Measurements from ENCODE around the gene CNTNAP2.
"Not testable (repeated sequence)": the region's sequence is repeated elsewhere in the genome, so short reads cannot be mapped to it uniquely, and the experiment has no call there.

CNTNAP2 gene

DNA sequence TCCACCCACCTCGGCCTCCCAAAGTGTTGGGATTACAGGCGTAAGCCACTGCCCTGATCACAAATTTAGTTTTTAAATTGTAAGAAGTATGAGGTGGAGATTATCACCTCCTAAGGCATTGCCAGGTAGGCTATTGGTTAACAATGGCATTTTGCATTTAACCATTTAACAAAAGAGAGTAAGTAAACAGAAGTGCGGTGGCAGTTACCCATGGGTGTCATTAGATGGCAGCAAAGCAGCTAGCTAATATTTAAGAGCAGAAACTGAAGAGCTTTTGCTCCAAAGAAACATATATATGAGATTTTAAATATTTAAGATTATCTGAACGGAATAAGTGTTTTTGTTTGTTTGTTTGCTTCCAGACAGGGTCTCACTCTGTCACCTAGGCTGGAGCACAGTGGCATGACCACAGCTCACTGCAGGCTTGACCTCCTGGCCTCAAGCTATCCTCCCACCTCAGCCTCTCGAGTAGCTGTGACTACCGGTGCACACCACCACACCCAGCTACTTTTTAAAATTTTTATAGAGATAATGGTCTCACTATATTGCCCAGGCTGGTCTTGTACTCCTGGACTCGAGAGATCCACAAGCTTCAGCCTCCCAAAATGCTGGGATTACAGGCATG, 2148.4 kb downstream of the CNTNAP2 start:
- ATAC-seq: no peak

DNA sequence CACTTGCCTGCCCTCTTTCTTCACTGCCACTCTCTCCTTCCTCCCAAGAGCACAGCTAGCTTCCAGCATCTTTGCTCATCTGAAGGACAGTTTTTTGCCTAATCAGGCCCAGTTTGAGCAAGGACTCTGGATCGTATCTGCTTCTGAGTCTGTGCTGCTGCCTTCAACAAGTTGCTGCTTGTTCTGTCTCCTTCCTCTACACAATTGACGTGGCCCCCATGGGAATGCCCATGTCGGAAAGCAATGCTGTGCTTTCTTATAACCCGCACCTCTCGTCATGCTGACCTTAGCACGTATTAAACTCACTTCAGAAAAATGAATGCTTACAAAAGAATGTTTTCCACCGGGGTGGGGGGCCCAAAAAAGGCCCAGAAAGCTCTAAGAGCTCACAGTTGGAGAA, 2149.3 kb downstream of the CNTNAP2 start:
- no peak for ATAC-seq
- no peak for DNase-seq

More for the DNA sequence above, 2148.4 kb downstream of the CNTNAP2 start:
- DNase-seq: no peak

DNA sequence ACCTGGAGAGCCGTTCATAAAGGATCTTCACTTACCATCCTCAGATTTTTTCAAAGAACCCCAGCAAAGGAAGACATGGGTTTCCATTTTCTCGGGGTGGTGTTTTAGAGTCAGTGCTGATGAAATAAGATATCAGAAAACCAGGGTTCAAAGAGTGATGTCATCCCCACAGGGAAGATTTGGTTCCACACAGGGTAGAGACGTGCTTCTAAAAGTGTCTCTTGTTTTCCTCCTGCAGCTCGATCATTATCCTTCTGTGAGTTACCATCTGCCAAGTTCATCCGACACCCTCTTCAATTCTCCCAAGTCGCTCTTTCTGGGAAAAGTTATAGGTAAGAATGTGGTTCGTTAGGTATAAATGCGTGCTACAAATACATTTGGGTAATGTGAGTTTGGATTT, 2150.2 kb downstream of the CNTNAP2 start:
- ATAC-seq (no peak), DNase-seq (no peak)

DNA sequence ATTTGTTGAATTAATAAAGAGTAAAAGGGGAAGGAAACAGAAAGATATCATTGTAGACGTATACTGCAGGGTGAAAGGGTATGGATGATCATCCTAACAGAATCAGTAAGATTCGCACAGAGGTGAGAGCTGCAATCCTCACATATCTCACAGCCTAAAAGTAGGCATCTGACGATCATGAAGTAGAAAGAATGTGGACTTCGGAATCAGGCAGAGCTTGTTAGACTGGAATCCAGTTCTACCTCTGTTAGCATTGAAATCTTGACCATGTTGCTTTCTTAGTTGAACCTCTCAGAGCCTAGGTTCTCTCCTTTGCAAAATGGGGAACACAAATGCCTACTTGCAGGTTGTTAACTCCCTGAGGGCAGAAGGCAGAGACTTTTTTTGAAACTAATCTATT, 2154.0 kb downstream of the CNTNAP2 start:
- DNase-seq (no peak), ATAC-seq (no peak)

DNA sequence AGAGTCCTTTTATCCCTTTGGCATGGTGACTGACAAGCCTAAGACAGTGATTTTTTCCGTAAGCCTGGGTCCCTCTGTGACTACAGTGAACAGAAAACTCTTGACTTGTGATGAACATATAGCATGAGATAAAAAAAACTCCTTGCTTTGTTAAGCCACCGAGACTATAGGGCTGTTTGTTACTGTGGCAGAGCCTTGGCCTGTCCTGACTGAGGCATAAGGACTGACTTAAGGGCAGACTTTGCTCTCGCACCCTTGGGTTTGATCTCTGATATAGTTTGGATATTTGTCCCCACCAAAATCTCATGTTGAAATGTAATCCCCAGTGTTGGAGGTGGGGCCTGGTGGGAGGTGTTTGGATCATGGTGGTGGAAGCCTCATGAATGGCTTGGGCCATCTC, 2157.5 kb downstream of the CNTNAP2 start:
- DNase-seq (no peak), ATAC-seq (no peak)

DNA sequence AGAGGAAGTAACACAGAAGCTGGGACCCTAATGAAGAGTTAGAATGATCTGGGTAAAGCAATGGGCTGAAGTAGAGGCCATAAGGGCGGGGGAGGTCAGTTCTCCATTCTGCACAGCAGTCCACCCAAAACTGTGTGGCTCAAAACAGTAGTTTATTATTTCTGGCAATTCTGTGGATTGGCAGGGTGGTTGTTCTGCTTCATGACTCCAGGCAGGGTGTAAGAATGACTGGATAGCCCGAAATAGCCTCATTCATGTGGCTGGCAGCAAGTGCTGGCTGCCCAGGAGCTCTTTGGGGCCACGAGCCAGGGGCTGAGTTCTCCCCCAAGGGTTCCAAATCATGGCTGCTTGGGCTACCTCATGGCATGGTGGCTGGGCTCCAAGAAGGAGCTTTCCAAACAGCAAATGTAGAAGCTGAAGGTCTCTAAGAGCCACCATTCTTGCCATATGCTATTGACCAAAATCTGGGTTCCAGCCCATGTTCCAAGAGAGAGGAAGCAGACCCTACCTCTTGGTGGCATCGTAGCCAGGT, 2158.8 kb downstream of the CNTNAP2 start:
- DNase-seq: no peak
- ATAC-seq: no peak

DNA sequence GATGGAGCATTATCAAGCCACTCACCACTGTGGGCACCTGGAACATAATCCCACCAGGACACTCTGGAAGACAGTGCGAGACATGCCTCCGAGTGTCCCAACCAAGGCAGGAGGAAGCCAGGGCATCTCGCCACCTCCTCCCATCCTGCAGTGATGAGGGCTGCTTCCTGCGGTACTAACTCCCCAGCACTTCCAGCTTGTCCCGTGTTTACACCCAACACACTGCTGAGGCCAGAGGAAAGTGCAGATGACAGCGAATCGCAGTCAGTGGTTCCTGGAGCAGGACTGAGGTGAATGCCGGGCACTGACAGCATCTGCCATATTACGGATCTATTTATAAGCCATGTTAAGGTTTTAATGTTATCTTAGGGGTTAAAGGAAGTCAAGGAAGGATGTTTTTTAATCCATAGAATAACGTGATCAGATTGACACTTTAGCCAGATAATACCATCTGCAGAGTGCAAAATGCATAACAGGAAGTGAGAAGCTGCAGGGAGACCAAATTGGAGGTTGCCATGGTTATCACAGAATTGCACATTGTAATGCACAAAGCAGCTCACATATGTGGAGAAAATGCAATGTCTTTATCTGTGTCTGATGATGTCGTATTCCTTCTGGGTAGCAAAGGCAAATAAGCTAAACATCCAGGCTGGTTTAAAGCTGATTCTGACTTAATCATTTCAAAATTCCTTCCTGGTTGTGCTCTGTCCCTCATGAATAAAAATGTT, 2159.9 kb downstream of the CNTNAP2 start:
- DNase-seq (no peak), ATAC-seq (no peak)

DNA sequence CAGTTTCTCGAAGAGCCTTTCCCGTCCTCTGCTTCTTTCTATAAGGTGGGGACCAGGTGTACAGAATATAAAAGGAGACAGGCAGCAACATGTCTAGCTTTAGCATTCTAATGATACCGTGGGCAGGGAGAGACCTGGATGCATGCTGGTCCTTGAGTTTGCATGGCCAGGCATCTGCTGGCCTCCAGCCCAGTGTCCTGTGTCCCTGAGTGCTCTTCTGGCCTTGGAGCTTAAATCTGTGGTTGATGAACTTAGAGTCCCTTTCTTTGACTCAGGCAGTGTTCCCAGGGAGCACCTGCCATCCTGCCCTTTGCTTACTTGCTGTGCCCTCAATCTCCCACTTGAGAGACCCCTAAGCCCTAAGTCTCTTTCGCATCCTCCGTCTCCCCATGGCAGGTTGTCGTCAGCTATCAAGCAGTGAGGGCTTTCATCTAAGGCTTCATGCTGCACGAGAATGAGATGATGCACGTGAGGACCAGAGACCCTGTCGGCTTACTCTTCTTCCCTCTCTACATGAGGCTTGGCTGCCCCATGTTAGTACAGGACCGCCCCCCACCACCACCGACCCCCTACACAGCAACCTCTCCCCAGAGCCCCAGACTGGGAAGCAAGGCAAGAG, 2160.6 kb downstream of the CNTNAP2 start:
- ATAC-seq (no peak), DNase-seq (no peak)

DNA sequence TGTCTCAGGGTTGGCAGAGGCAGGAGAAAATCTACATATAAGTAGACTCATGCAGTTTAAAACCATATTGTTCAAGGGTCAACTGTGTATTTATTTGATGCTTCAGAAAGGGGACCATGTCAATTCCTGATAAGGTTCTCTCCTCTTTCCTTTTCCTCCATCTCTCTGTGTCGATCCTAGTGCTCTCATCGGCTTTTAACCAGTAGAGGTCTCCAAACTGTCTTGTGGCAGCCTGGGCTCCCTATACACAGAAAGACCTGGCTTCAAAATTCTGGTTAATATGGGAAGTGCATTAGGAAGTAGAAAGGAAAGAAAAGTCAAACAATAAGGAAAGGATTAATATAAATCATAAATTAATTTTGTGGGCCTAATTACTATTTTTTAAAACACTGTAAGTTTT, 2169.5 kb downstream of the CNTNAP2 start:
- DNase-seq: no peak
- no peak for ATAC-seq

DNA sequence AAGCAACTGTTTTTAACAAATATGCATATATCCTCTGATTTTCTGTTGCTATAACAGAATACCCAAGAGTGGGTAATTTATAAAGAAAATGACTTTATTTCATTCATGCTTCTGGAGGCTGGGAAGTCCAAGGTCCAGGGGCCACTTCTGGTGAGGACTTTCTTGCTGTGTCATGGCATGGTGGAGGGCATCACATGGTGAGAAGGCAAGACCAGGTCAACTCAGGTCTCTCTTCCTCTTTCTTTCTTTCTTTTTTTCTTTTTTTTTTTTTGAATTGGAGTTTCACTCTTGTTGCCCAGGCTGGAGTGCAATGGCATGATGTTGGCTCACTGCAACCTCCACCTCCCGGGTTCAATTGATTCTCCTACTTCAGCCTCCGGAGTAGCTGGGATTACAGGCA, 2170.9 kb downstream of the CNTNAP2 start:
- DNase-seq: no peak
- ATAC-seq: no peak

DNA sequence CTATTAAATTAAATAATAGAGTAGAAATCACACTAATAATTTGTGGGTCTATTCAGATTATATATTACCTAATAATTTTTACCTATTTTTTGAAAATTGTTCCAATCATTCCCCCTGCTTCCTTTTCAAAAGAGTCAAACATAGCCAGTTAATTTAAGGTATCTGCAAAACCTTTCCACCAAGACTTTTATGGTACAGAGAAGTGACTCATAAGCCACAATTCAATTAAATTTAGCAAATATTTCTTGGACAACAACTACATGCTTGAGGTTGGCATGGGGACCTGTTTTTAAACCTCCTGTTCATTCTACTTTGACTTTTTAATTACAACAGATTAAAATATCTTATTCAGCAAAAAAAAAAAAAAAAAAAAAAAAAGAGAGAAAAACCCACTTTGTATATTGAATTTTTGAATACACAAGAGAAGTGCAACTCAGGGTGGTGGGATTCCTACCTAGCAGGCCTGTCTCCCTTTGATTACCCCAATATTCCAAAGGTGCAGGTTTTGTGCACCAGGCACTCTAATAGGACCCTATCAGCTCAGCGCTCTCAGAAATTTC, 2172.1 kb downstream of the CNTNAP2 start:
- no peak for DNase-seq
- ATAC-seq: no peak

DNA sequence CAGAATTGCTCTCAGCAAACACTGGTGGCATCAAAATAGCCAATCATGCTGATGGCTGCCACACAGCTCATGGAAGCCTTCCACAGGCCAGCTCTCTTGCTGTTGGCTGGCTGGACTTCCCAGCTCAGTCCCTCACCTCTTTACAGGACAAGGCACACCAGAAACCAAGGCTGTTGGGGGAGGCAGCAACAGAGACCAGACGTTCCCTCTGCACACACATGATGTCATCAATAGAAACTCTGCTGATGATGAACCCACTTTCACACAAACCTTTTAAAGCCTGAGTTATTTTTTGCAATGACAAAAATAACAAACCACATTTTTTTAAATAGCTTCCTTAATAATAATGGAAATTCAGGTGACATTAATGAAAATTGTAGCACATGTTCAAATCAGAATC, 2173.0 kb downstream of the CNTNAP2 start:
- DNase-seq: no peak
- ATAC-seq: no peak

DNA sequence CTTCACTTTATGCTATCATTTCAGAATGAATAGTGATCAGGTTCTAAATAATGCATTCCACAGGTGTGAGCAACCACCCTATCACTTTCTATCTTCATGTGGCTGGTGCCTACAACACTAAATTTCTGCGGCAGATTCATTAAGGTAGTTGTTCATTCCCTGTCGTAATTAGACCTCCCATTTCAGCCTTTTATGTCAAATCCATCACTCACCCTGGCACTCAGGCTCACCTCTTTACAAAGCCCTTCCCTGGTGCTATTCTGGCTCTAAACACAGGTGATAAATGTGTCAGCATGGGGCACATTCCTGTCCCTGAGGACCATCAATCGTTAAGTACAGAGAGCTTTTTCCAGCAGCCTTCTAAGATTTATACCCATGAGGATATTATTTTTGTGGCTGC, 2173.9 kb downstream of the CNTNAP2 start:
- ATAC-seq: no peak
- DNase-seq: no peak

DNA sequence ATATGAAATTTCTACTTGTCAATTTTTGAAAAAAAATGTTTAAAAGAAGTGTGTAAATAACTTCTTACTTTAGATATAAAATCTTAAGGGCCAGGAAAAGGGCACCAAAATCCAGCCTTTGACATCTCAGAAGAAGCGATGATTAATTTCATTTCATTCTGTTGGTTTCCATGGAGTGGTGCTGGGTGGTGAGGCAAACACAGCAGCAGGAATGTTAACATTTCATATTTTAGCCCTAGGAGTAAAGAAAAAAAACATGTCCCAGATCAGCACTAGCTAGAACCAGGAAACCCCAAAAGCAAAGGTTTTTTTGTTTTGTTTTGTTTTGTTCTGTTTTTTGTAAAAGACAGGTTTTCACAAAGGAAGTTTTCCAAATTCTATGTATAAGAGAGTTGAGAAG, 2175.2 kb downstream of the CNTNAP2 start:
- DNase-seq: no peak
- no peak for ATAC-seq

DNA sequence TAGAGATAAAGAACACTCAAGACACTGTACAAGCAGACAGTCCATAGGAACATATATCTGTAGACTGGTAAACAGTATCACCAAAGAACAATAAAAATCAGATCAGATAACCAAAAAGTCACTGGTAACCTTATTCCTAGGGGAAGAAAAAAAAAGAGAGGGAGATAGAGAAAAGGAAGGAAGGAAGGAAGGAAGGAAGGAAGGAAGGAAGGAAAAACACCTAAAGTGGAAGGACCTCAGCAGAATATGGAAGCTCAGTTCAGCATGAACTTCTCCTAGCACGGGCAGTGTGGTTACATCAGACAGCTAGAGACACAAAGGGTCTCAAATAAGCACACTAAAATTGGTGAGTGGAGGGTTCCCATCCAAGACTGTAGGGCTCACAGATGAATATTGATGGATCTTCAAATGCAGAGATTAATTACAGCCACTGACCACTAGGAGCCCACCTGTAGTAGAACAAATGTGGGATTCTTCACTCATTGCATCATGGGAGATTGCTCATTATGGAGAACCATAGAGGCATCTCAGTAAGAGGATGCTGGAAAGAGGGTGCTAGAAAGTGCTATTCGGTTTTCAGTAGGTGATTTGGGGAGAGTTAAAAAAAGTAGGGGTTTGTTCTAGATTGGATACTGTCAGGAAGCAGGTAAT, 2180.5 kb downstream of the CNTNAP2 start:
- no peak for ATAC-seq

DNA sequence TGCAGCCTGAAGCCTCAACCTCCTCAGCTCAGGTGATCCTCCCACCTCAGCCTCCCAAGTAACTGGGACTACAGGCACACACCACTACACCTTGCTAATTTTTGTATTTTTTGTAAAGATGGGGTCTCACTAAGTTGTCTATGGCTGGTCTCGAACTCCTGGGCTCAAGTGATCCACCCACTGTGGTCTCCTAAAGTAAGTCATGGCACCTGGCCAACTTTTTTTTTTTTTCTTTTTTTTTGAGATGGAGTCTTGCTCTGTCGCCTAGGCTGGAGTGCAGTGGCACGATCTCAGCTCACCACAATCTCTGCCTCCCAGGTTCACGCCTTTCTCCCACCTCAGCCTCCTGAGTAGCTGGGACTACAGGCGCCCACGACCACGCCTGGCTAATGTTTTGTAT, 2182.2 kb downstream of the CNTNAP2 start:
- not testable (repeated sequence) for DNase-seq, ATAC-seq

More for the DNA sequence above, 2180.5 kb downstream of the CNTNAP2 start:
- DNase-seq: no peak

DNA sequence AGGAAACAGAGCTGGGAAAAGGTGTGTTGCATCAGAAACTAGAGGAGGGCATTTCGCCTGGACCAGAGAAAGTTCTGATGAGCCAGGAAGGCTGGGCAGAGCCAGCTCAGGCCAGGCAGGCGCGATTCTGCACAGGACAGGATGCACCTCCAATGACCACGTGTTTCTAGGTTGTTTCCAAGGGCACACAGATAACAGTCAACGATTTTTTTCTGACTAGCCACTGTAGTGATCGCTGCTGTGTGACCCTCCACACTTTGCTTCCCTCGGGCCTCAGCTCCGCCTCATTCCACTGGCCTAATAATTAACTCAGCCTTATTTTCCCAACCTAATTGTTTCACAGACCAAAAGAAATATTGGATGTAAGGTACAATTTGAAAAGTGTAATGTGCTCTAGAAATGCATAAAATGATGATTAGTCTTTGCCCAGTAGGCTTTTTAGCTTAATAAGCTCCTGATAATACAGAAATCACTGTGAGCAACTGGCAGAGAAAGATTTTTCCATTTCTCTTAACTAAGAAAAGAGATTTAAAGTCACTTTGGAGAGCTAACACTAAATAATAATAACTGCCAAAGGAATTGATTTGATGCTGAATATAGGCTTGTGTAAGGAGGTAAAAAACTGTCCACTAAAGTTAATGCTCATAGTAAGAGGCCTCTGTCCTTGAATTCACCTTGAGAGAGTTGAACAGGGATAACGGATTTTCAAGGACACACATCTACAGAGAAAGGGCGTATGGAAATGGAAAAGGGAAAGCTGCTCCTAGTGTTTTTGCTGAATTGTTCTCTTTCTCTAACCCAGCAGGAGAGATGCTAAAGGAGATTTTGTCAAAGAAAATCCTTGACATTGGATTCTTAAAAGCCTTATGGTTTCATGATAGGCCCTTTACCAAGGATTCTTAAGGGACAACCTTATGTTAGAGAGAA, 2183.0 kb downstream of the CNTNAP2 start:
- DNase-seq (no peak), ATAC-seq (no peak)

DNA sequence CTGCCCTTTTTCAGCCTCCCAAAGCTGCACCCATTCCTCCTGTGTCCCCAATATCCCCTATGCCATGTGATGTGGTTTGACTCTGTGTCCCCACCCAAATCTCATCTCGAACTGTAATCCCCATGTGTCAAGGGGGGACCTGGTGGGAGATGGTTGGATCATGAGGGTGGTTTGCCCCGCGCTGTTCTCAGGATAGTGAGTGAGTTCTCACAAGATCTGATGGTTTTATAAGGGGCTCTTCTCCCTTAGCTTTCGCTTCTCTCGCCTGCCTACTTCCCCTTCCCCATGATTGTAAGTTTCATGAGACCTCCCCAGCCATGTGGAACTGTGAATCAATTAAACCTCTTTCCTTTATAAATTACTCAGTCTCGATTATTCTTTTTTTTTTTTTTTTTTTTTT, 2185.8 kb downstream of the CNTNAP2 start:
- not testable (repeated sequence) for ATAC-seq, DNase-seq

DNA sequence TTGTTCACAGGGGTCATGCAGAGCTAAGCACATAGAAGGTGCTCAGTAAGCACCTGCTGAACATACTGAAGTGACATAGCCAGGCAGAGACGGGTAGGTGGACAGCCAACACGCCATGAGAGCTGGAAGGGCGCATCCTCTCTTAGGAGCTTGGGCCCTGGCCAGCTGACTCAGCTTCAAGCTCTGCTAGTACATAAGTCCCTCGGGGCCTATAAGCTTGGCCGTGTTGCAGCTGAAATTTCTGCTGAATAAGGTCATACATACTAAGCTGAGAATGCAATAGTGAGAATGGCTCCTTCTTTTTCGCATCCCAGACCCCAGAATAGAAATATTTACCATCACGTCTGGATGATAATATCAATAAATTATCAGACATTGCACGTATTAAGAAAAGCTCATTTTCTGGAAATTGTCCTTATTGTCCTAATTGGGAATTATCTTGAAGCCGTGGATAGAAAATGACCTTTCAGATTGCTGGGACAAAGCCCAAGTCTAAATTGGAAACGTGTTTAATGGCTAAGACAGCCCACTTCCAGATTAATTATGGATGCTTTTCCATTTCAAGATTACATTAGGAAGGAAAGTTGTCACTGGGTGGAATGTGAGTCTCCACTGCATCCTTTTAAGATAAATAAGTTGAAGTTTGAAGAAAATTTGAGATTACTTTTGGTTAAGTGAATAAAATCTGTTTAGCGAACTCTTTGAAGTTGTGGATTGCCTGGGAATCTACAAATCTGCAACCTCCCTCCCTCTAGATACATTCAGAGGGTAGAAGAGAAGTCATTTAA, 2186.9 kb downstream of the CNTNAP2 start:
- no peak for DNase-seq
- ATAC-seq: no peak

DNA sequence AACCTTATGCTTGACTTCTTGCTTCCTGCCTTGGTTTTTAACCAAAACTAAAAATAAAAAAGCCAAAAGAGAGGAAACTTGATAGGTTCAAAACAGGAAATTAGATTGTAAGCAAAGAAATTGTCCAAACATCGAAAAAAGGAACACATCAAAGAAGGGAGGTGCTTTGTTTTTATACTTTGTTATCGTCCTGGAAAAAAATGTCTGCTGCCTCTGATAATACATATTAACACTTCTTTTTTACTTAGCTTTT, 2187.4 kb downstream of the CNTNAP2 start:
- ATAC-seq: no peak
- DNase-seq: no peak

DNA sequence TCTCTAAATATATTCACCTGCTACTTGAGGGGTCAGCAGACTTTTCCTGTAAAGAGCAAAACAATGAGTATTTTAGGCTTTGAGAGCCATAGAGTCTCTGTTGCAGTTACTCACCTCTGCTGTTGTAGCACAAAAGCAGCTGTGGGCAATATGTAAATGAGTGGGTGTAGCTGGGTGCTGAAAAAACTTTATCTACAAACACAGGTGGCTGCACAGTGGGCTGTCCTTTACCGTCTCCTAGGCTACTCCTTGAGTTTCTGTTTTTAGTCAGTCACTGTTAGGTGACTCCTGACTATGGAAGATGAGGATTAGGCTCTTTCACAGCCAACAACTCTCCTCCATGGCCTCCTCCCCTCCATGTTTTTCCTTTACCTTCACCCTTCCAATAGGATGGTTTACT, 2187.9 kb downstream of the CNTNAP2 start:
- ATAC-seq (no peak), DNase-seq (no peak)
